H1 (cell line): ENCODE results near the gene MPRIP. TPM values are rescaled to one million over a fixed set of nuclear protein-coding genes. Genes with fewer than 3 reads are reported as not detected.

Experiments used
- CTCF ChIA-PET: fragments of 300-600 bp; sonication (Branson Sonifier 250); formaldehyde crosslinking; loops from one replicate; lab custom pipeline; 2021; ENCODE audit not compliant: partially characterized antibody; lab: Charles Lee
- POLR2A ChIA-PET: fragments of 300-600 bp; sonication (Branson Sonifier 250); formaldehyde crosslinking; loops from one replicate; lab custom pipeline; 2021; ENCODE audit warnings: inconsistent platforms; ENCODE audit not compliant: partially characterized antibody; lab: Charles Lee
- DNase-seq, 2 experiments: peaks; one replicate each; pipeline versions ENCODE4 v3.0.0 to v3.0.0-alpha.2; 2010 to 2022; ENCODE audit warnings: low spot score in 2 of 2, low read depth in 1 of 2, mixed read lengths in 1 of 2
- FAIRE-seq: peaks from 2 replicates; lab custom pipeline; 2011; peaks lifted over from hg19 to GRCh38; lab: Jason Lieb, UNC
- H2AFZ ChIP-seq: 2 replicates; pipeline ENCODE4 v1.8.1; 2012; ENCODE audit warnings: low read length, inconsistent platforms
- H2AK5ac ChIP-seq: 2 replicates; pipeline ENCODE4 v1.6.1; 2013; ENCODE audit warnings: low read depth, low read length
- H2BK120ac ChIP-seq: replicated peaks from 2 replicates; pipeline ENCODE3; 2013; ENCODE audit warnings: low read depth, low read length, inconsistent platforms
- H2BK12ac ChIP-seq: 2 replicates; pipeline ENCODE4 v1.6.1; 2013; ENCODE audit warnings: low read depth, low read length
- H2BK15ac ChIP-seq: 2 replicates; pipeline ENCODE4 v1.6.1; 2013; ENCODE audit warnings: low read length
- H2BK20ac ChIP-seq: 2 replicates; pipeline ENCODE4 v1.6.1; 2013; ENCODE audit warnings: low read length
- H2BK5ac ChIP-seq: 2 replicates; pipeline ENCODE4 v1.6.1; 2013; ENCODE audit warnings: low read depth, low read length
- H3K14ac ChIP-seq: 2 replicates; pipeline ENCODE4 v1.6.1; 2013; ENCODE audit warnings: inconsistent platforms; ENCODE audit not compliant: insufficient read length
- H3K18ac ChIP-seq: 2 replicates; pipeline ENCODE4 v1.6.1; 2013; ENCODE audit warnings: low read length; ENCODE audit errors: extremely low read depth
- H3K23ac ChIP-seq: 2 replicates; pipeline ENCODE4 v1.6.1; 2013; ENCODE audit warnings: inconsistent platforms; ENCODE audit not compliant: insufficient read length
- H3K23me2 ChIP-seq: 2 replicates; pipeline ENCODE4 v1.6.1; 2013; ENCODE audit warnings: low read depth, low read length
- H3K27ac ChIP-seq: 2 replicates; pipeline ENCODE4 v1.6.1; 2011; ENCODE audit warnings: low read depth, low read length, inconsistent platforms
- H3K27me3 ChIP-seq, 4 experiments: replicated peaks in 1 of 4; 1 replicate in 1 of 4; 2 replicates in 3 of 4; pipeline versions ENCODE4 v1.6.1 to v1.8.1; 2011 to 2013; ENCODE audit warnings: low read length in 3 of 4, mild to moderate bottlenecking in 3 of 4, inconsistent platforms in 2 of 4, mixed read lengths in 2 of 4, moderate library complexity in 1 of 4; ENCODE audit not compliant: control insufficient read depth in 3 of 4, insufficient read depth in 3 of 4; ENCODE audit errors: extremely low read depth in 1 of 4
- H3K36me3 ChIP-seq, 4 experiments: 2 replicates each; pipeline versions ENCODE4 v1.6.1 to v1.8.1; 2011 to 2013; ENCODE audit warnings: mild to moderate bottlenecking in 4 of 4, low read length in 3 of 4, moderate library complexity in 2 of 4, control low read depth in 1 of 4, inconsistent platforms in 1 of 4; ENCODE audit not compliant: insufficient read depth in 4 of 4, control insufficient read depth in 2 of 4
- H3K4ac ChIP-seq: replicated peaks from 2 replicates; pipeline ENCODE3; 2013; ENCODE audit warnings: low read length, low read depth, mixed read lengths, inconsistent platforms; ENCODE audit not compliant: insufficient read length
- H3K4me1 ChIP-seq, 4 experiments: replicated peaks in 1 of 4; 1 replicate in 1 of 4; 2 replicates in 3 of 4; pipeline versions ENCODE4 v1.6.1 to v1.8.1; 2011 to 2013; ENCODE audit warnings: low read length in 3 of 4, inconsistent platforms in 2 of 4, mixed read lengths in 1 of 4; ENCODE audit not compliant: insufficient read depth in 4 of 4, control insufficient read depth in 3 of 4
- H3K4me2 ChIP-seq, 2 experiments: 2 replicates each; pipeline versions ENCODE4 v1.6.1 to v1.8.1; 2011 to 2013; ENCODE audit warnings: low read depth in 2 of 2, low read length in 2 of 2, control low read depth in 1 of 2, inconsistent platforms in 1 of 2, mild to moderate bottlenecking in 1 of 2; ENCODE audit not compliant: insufficient read depth in 1 of 2
- H3K4me3 ChIP-seq, 4 experiments: fragments of 200-600, 300-600 bp in 1 of 4; sonication (generic), shearing (Covaris generic), sonication (Bioruptor Twin) in 1 of 4; 2 replicates each; pipeline versions ENCODE4 v1.5.1 to v1.8.1; 2011 to 2016; ENCODE audit warnings: low read length in 4 of 4, low read depth in 3 of 4, control low read depth in 2 of 4, inconsistent platforms in 2 of 4, mild to moderate bottlenecking in 2 of 4, mixed read lengths in 1 of 4, moderate library complexity in 1 of 4; ENCODE audit not compliant: insufficient read depth in 2 of 4; ENCODE audit errors: extremely low read depth in 1 of 4
- H3K56ac ChIP-seq: replicated peaks from 2 replicates; pipeline ENCODE3; 2013; ENCODE audit warnings: low read depth, mild to moderate bottlenecking, mixed read lengths, low read length, inconsistent platforms; ENCODE audit not compliant: insufficient read length
- H3K79me1 ChIP-seq: 2 replicates; pipeline ENCODE4 v1.6.1; 2013; ENCODE audit warnings: low read depth, low read length, control low read depth
- H3K79me2 ChIP-seq, 2 experiments: 2 replicates each; pipeline versions ENCODE4 v1.6.1 to v1.8.1; 2012 to 2013; ENCODE audit warnings: low read length in 2 of 2, mild to moderate bottlenecking in 2 of 2, inconsistent platforms in 1 of 2; ENCODE audit not compliant: insufficient read depth in 2 of 2, control insufficient read depth in 1 of 2
- H3K9ac ChIP-seq, 4 experiments: replicated peaks in 1 of 4; 1 replicate in 1 of 4; 2 replicates in 3 of 4; pipeline versions ENCODE4 v1.6.1 to v1.8.1; 2011 to 2013; ENCODE audit warnings: low read depth in 3 of 4, low read length in 3 of 4, control low read depth in 2 of 4, mild to moderate bottlenecking in 2 of 4, moderate library complexity in 2 of 4, inconsistent platforms in 1 of 4; ENCODE audit errors: extremely low read depth in 1 of 4
- H3K9me3 ChIP-seq, 2 experiments: 2 replicates each; pipeline versions ENCODE4 v1.6.1 to v1.8.1; 2012 to 2013; ENCODE audit warnings: mild to moderate bottlenecking in 2 of 2, moderate library complexity in 2 of 2, control low read depth in 1 of 2, inconsistent platforms in 1 of 2, low read depth in 1 of 2, low read length in 1 of 2, mixed read lengths in 1 of 2; ENCODE audit not compliant: insufficient read depth in 2 of 2
- H4K20me1 ChIP-seq, 2 experiments: replicated peaks in 1 of 2; 2 replicates each; pipeline versions ENCODE3 to v1.8.1; 2011 to 2013; ENCODE audit warnings: inconsistent platforms in 2 of 2, low read length in 2 of 2, mild to moderate bottlenecking in 1 of 2; ENCODE audit not compliant: insufficient read depth in 2 of 2, control insufficient read depth in 1 of 2
- H4K5ac ChIP-seq: 2 replicates; pipeline ENCODE4 v1.6.1; 2013; ENCODE audit warnings: low read length, low read depth, mixed read lengths, inconsistent platforms; ENCODE audit not compliant: insufficient read length
- H4K8ac ChIP-seq: 2 replicates; pipeline ENCODE4 v1.8.0; 2013; ENCODE audit warnings: mild to moderate bottlenecking, moderate library complexity, low read length, inconsistent platforms; ENCODE audit not compliant: insufficient read depth; ENCODE audit errors: extremely low read depth
- H4K91ac ChIP-seq: replicated peaks from 2 replicates; pipeline ENCODE3; 2013; ENCODE audit warnings: low read length, mixed read lengths, inconsistent platforms; ENCODE audit not compliant: insufficient read length
- CHD1 ChIP-seq: IDR thresholded peaks from 2 replicates; pipeline ENCODE4 v1.6.1; 2012; ENCODE audit warnings: low read depth, low read length, improper control_type of control experiment
- CREB1 ChIP-seq: IDR thresholded peaks from 2 replicates; pipeline ENCODE4 v1.6.1; 2012; ENCODE audit warnings: inconsistent platforms
- JUN ChIP-seq: IDR thresholded peaks from 2 replicates; pipeline ENCODE4 v1.6.1; 2011; ENCODE audit warnings: low read depth, mild to moderate bottlenecking, improper control_type of control experiment, low read length
- NANOG ChIP-seq: IDR thresholded peaks from 2 replicates; pipeline ENCODE4 v1.6.1; 2011; ENCODE audit warnings: low read length, low read depth, mild to moderate bottlenecking, inconsistent platforms; ENCODE audit not compliant: insufficient read depth, poor library complexity, severe bottlenecking
- POLR2AphosphoS5 ChIP-seq: IDR thresholded peaks from 2 replicates; pipeline ENCODE4 v1.6.1; 2011; ENCODE audit warnings: low read depth, low read length
- SRF ChIP-seq: IDR thresholded peaks from 2 replicates; pipeline ENCODE4 v1.6.1; 2011; ENCODE audit warnings: mild to moderate bottlenecking, low read depth, low read length, moderate library complexity
- SUZ12 ChIP-seq: fragments of 200-600 bp; sonication (generic); IDR thresholded peaks from 2 replicates; pipeline ENCODE4 v1.6.1; 2012; ENCODE audit warnings: mild to moderate bottlenecking, inconsistent platforms, low read length, moderate library complexity, mixed read lengths
- TEAD4 ChIP-seq: IDR thresholded peaks from 2 replicates; pipeline ENCODE4 v1.6.1; 2012; ENCODE audit warnings: low read depth, low read length, inconsistent platforms, mixed read lengths
- WGBS, 2 experiments: shearing (Covaris generic) in 1 of 2; methylation state at CpG; one replicate each; pipeline versions ENCODE4 v1.1.6 to v1.1.7; 2013 to 2015; ENCODE audit warnings: low lambda C conversion rate in 2 of 2, mixed read lengths in 2 of 2, inconsistent platforms in 1 of 2, low coverage in 1 of 2, missing lambda C conversion rate in 1 of 2; ENCODE audit not compliant: insufficient replicate concordance in 2 of 2, insufficient coverage in 1 of 2, insufficient read length in 1 of 2; ENCODE audit errors: extremely low coverage in 1 of 2, missing lambda C conversion rate in 1 of 2; 5-methylcytosine and 5-hydroxymethylcytosine counted together
- polyA plus RNA-seq, 7 experiments: library from polyadenylated mRNA; depleted of rRNA in 3 of 7; stranded (reverse) in 5 of 7; unstranded in 2 of 7; fragments of >200 nt in 5 of 7; fragments of 200-250 nt in 2 of 7; gene quantifications; 1 replicate in 5 of 7; 2 replicates in 1 of 7; 4 replicates in 1 of 7; pipeline versions ENCODE4 v1.2.1 to v1.2.3, GENCODE V29; 2011 to 2013; ENCODE audit warnings: missing spikeins in 2 of 7, mixed read lengths in 2 of 7
- total RNA-seq: library from RNA; stranded (reverse); fragmentation: NEBNext Ultra II Directional; extraction: Animal tissue kit (Norgen Biotek cat#: 25700); gene quantifications from 2 replicates; pipeline ENCODE4 v1.2.1, GENCODE V29; 2021
- TF ChIP-seq, protein P1 (sequence below): IDR thresholded peaks from 2 replicates; pipeline ENCODE4 v1.6.1; 2012; ENCODE audit warnings: low read length, inconsistent platforms
- TF ChIP-seq, protein P2 (sequence below), 3 experiments: IDR thresholded peaks; 1 replicate in 2 of 3; 2 replicates in 1 of 3; pipeline versions ENCODE4 v1.5.1 to v1.6.1; 2011; ENCODE audit warnings: low read length in 3 of 3, mild to moderate bottlenecking in 3 of 3, inconsistent platforms in 2 of 3, low read depth in 1 of 3, moderate library complexity in 1 of 3; ENCODE audit not compliant: insufficient read depth in 1 of 3; ENCODE audit errors: control extremely low read depth in 1 of 3

Gene MPRIP
- total and polyA plus RNA-seq, 2 of the 8 experiments (the other 6 are each of a cell fraction or from before 2014, with no cell fraction given): 48.6 to 146 TPM

- H2AFZ ChIP-seq: no peak overlapping the region
- H4K5ac ChIP-seq: no peak overlapping the region
- no peak overlapping the region for H3K4me2 ChIP-seq
- no peak overlapping the region for H3K14ac ChIP-seq
- no peak overlapping the region for H3K4me3 ChIP-seq
- no peak overlapping the region for H3K23ac ChIP-seq
- no peak overlapping the region for H4K8ac ChIP-seq
- H2BK12ac ChIP-seq: no peak overlapping the region
- H3K79me2 ChIP-seq: peaks cover 0 to 40% of the 10 kb centered on the region in 2 experiments; a peak in 2 of 4 replicates
- ChIA-PET POLR2A (interaction anchor here (1.3 kb wide), 1 partner anchor 10 kb away, joined by 3 read pairs; no protein-coding TSS in a partner anchor), CTCF (interaction anchor here (0.9 to 1.9 kb wide), 2 partner anchors 26 to 31 kb away, joined by 3 to 7 read pairs; no protein-coding TSS in a partner anchor)
- no peaks in the 10 kb centered on the region for H3K27me3 ChIP-seq
- no peak for DNase-seq
- no peak overlapping the region for H2BK120ac ChIP-seq
- no peak overlapping the region for H3K4ac ChIP-seq
- no peak overlapping the region for H2BK15ac ChIP-seq
- H3K9ac ChIP-seq: no peak overlapping the region
- no peak overlapping the region for H2AK5ac ChIP-seq
- WGBS, 2 experiments: 86% methylated on average over 4 of the region's 4 CpGs; no CpG with 5 or more reads in 1 of the 2 experiments
- peaks cover 32% of the 10 kb centered on the region for H3K79me1 ChIP-seq
- FAIRE-seq: no peak
- no peak overlapping the region for H2BK20ac ChIP-seq
- H3K56ac ChIP-seq: no peak overlapping the region
- peaks cover 4 to 15% of the 10 kb centered on the region in 2 experiments for H4K20me1 ChIP-seq
- no peaks in the 10 kb centered on the region for H3K36me3 ChIP-seq
- no peaks in the 10 kb centered on the region for H3K9me3 ChIP-seq
- no peaks in the 10 kb centered on the region for H3K23me2 ChIP-seq
- H3K27ac ChIP-seq: no peak overlapping the region
- no peak overlapping the region for H2BK5ac ChIP-seq
- peaks cover 0 to 3% (median 0%) of the 10 kb centered on the region in 4 experiments; a peak in 2 of 7 replicates for H3K4me1 ChIP-seq
- no peak overlapping the region for H3K18ac ChIP-seq
- H4K91ac ChIP-seq: no peak overlapping the region
- TF ChIP-seq, protein P1, sequence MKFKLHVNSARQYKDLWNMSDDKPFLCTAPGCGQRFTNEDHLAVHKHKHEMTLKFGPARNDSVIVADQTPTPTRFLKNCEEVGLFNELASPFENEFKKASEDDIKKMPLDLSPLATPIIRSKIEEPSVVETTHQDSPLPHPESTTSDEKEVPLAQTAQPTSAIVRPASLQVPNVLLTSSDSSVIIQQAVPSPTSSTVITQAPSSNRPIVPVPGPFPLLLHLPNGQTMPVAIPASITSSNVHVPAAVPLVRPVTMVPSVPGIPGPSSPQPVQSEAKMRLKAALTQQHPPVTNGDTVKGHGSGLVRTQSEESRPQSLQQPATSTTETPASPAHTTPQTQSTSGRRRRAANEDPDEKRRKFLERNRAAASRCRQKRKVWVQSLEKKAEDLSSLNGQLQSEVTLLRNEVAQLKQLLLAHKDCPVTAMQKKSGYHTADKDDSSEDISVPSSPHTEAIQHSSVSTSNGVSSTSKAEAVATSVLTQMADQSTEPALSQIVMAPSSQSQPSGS: no peak
- TF ChIP-seq, protein P2, sequence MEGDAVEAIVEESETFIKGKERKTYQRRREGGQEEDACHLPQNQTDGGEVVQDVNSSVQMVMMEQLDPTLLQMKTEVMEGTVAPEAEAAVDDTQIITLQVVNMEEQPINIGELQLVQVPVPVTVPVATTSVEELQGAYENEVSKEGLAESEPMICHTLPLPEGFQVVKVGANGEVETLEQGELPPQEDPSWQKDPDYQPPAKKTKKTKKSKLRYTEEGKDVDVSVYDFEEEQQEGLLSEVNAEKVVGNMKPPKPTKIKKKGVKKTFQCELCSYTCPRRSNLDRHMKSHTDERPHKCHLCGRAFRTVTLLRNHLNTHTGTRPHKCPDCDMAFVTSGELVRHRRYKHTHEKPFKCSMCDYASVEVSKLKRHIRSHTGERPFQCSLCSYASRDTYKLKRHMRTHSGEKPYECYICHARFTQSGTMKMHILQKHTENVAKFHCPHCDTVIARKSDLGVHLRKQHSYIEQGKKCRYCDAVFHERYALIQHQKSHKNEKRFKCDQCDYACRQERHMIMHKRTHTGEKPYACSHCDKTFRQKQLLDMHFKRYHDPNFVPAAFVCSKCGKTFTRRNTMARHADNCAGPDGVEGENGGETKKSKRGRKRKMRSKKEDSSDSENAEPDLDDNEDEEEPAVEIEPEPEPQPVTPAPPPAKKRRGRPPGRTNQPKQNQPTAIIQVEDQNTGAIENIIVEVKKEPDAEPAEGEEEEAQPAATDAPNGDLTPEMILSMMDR (IDR thresholded peaks at IDR 0.05; ENCODE audit: control extremely low read depth in 1 of 3, insufficient read depth in 1 of 3, low read depth in 1 of 3, low read length in 3 of 3): no peak
- TF ChIP-seq SUZ12 (no peak), CREB1 (no peak), TEAD4 (no peak), SRF (no peak), JUN (no peak), NANOG (no peak), CHD1 (no peak), POLR2AphosphoS5 (no peak)
These were observed 73.4 kb downstream of the MPRIP start for GRCh38 chr17:17115620-17116019.
